GM23338 (cell line): ENCODE results near the gene RLN2. TPM values are rescaled to one million over a fixed set of nuclear protein-coding genes. Genes with fewer than 3 reads are reported as not detected.

Experiments used
- ATAC-seq: fragments of 200-7000 bp; cut with Tn5 transposase; 3 replicates; pipeline ENCODE4 v1.9.1; 2020
- DNase-seq: peaks from one replicate; pipeline ENCODE4 v3.0.0-alpha.2; 2015; ENCODE audit warnings: low spot score
- H2AFZ ChIP-seq: fragments of 200-600 bp; sonication (generic); 2 replicates; pipeline ENCODE4 v1.8.0; 2016; ENCODE audit warnings: antibody characterized with exemption, mild to moderate bottlenecking, moderate library complexity
- H3F3A ChIP-seq: fragments of 200-600 bp; sonication (generic); replicated peaks from 2 replicates; pipeline ENCODE4 v1.8.0; 2017; ENCODE audit warnings: antibody characterized with exemption, mixed run types, low read depth
- H3K27ac ChIP-seq: fragments of 200-600 bp; sonication (generic); 2 replicates; pipeline ENCODE4 v1.6.1; 2016; ENCODE audit warnings: low read depth
- H3K27me3 ChIP-seq: fragments of 200-600 bp; sonication (generic); 2 replicates; pipeline ENCODE4 v1.8.0; 2016; ENCODE audit warnings: mild to moderate bottlenecking, mixed run types, moderate library complexity; ENCODE audit not compliant: insufficient read depth
- H3K36me3 ChIP-seq: fragments of 200-600 bp; sonication (generic); 2 replicates; pipeline ENCODE4 v1.8.0; 2016; ENCODE audit warnings: mild to moderate bottlenecking; ENCODE audit not compliant: insufficient read depth
- H3K4me1 ChIP-seq: fragments of 200-600 bp; sonication (generic); 2 replicates; pipeline ENCODE4 v1.8.0; 2016; ENCODE audit warnings: mild to moderate bottlenecking, moderate library complexity; ENCODE audit not compliant: insufficient read depth
- H3K4me2 ChIP-seq: fragments of 200-600 bp; sonication (generic); 2 replicates; pipeline ENCODE4 v1.7.1; 2017; ENCODE audit warnings: mixed run types
- H3K4me3 ChIP-seq: fragments of 200-600 bp; sonication (generic); 2 replicates; pipeline ENCODE4 v1.6.1; 2016; ENCODE audit warnings: mixed run types
- H3K79me2 ChIP-seq: fragments of 200-600 bp; sonication (generic); replicated peaks from 2 replicates; pipeline ENCODE4 v1.8.0; 2017; ENCODE audit warnings: mild to moderate bottlenecking; ENCODE audit not compliant: insufficient read depth
- H3K9me2 ChIP-seq: fragments of 200-600 bp; sonication (generic); 2 replicates; pipeline ENCODE4 v1.8.0; 2017; ENCODE audit not compliant: insufficient read depth
- H4K20me1 ChIP-seq: fragments of 200-600 bp; sonication (generic); replicated peaks from 2 replicates; pipeline ENCODE4 v1.8.0; 2017; ENCODE audit warnings: mild to moderate bottlenecking; ENCODE audit not compliant: insufficient read depth
- H3K27ac Mint-ChIP-seq: 2 replicates; pipeline ENCODE4 v1.8.0; 2020; ENCODE audit warnings: inconsistent platforms, mild to moderate bottlenecking, moderate library complexity, mixed read lengths
- H3K27me3 Mint-ChIP-seq: 3 replicates; pipeline ENCODE4 v1.8.0; 2022; ENCODE audit warnings: low read depth, mild to moderate bottlenecking, moderate library complexity, mixed read lengths, inconsistent platforms; ENCODE audit not compliant: insufficient read depth, poor library complexity
- H3K36me3 Mint-ChIP-seq: 3 replicates; pipeline ENCODE4 v1.8.0; 2021; ENCODE audit warnings: low read depth, mild to moderate bottlenecking, inconsistent platforms, moderate library complexity, mixed read lengths
- H3K4me1 Mint-ChIP-seq: 3 replicates; pipeline ENCODE4 v1.8.0; 2020; ENCODE audit warnings: mild to moderate bottlenecking, inconsistent platforms, mixed read lengths
- H3K4me3 Mint-ChIP-seq: 3 replicates; pipeline ENCODE4 v1.8.0; 2021; ENCODE audit warnings: moderate library complexity, mild to moderate bottlenecking, inconsistent platforms, mixed read lengths
- H3K9me3 Mint-ChIP-seq: 3 replicates; pipeline ENCODE4 v1.8.0; 2020; ENCODE audit warnings: moderate library complexity, mild to moderate bottlenecking, inconsistent platforms, mixed read lengths
- CREB1 ChIP-seq: fragments of 250-450 bp; sonication (Bioruptor Pico); IDR thresholded peaks from 2 replicates; pipeline ENCODE4 v1.5.0; 2020; ENCODE audit warnings: low read depth, mild to moderate bottlenecking, moderate library complexity
- CTCF ChIP-seq, 2 experiments: fragments of 200-600 bp in 1 of 2; sonication (generic) in 1 of 2; conservative IDR thresholded peaks; 2 replicates each; pipeline versions ENCODE4 v1.5.1 to v1.6.1; 2016 to 2017; ENCODE audit warnings: antibody characterized with exemption in 2 of 2, low read depth in 2 of 2, mild to moderate bottlenecking in 2 of 2, moderate library complexity in 1 of 2
- EZH2 ChIP-seq: fragments of 200-600 bp; sonication (generic); IDR thresholded peaks from one replicate; pipeline ENCODE4 v1.8.0; 2017; ENCODE audit warnings: antibody characterized with exemption, mild to moderate bottlenecking, low read depth; ENCODE audit not compliant: unreplicated experiment
- EZH2phosphoT487 ChIP-seq: fragments of 200-600 bp; sonication (generic); IDR thresholded peaks from one replicate; pipeline ENCODE4 v1.8.1; 2018; ENCODE audit warnings: antibody characterized with exemption; ENCODE audit not compliant: unreplicated experiment
- JUNB ChIP-seq: IDR thresholded peaks from one replicate; pipeline ENCODE4 v1.6.1; 2016; ENCODE audit warnings: antibody characterized with exemption; ENCODE audit not compliant: unreplicated experiment
- NANOG ChIP-seq: IDR thresholded peaks from 2 replicates; pipeline ENCODE4 v1.6.1; 2016; ENCODE audit warnings: antibody characterized with exemption, borderline replicate concordance
- POLR2AphosphoS5 ChIP-seq: IDR thresholded peaks from 2 replicates; pipeline ENCODE4 v1.6.1; 2016; ENCODE audit warnings: antibody characterized with exemption, low read depth
- REST ChIP-seq: IDR thresholded peaks from one replicate; pipeline ENCODE4 v1.6.1; 2018; ENCODE audit warnings: antibody characterized with exemption; ENCODE audit not compliant: unreplicated experiment
- STAT1 ChIP-seq: IDR thresholded peaks from one replicate; pipeline ENCODE4 v1.6.1; 2016; ENCODE audit warnings: antibody characterized with exemption; ENCODE audit not compliant: unreplicated experiment
- ZNF462 ChIP-seq: fragments of 250-450 bp; sonication (Bioruptor Pico); IDR thresholded peaks from 2 replicates; pipeline ENCODE4 v1.5.0; 2020; ENCODE audit warnings: mild to moderate bottlenecking, moderate library complexity
- polyA plus RNA-seq: library from polyadenylated mRNA; unstranded; fragments of >200 nt; fragmentation: Nextera tagmentation; extraction: Ambion mirVana; gene quantifications from 2 replicates; pipeline ENCODE4 v1.2.1, GENCODE V29; 2016
- total RNA-seq: library from RNA; depleted of rRNA; stranded (reverse); fragments of >200 nt; shearing (Covaris generic); gene quantifications from 2 replicates; pipeline ENCODE4 v1.2.3, GENCODE V29; 2014

RLN2 gene
- total and polyA plus RNA-seq, 2 experiments from 2014 or later, result 4.0 to 10.6 TPM

- Mint-ChIP-seq H3K4me3 (peak overlapping the region; percentile 48; the same call in 2 of the 3 replicates), H3K27me3 (peaks cover 4% of the 10 kb centered on the region), H3K4me1 (peaks cover 18% of the 10 kb centered on the region), H3K9me3 (peaks cover 14% of the 10 kb centered on the region), H3K36me3 (peaks cover 14% of the 10 kb centered on the region; the same call in 2 of the 3 replicates), H3K27ac (no peak overlapping the region; the same call in 1 of the 2 replicates)
- Histone ChIP-seq H3K4me2 (peak overlapping the region; percentile 69), H3K79me2 (no peaks in the 10 kb centered on the region), H3F3A (no peaks in the 10 kb centered on the region), H4K20me1 (no peaks in the 10 kb centered on the region), H3K27ac (peak overlapping the region; percentile 84; the same call in 1 of the 2 replicates), H3K4me3 (peak overlapping the region; percentile 48), H2AFZ (peak overlapping the region; percentile 94), H3K27me3 (no peaks in the 10 kb centered on the region), H3K36me3 (no peaks in the 10 kb centered on the region), H3K4me1 (peaks cover 16% of the 10 kb centered on the region), H3K9me2 (no peaks in the 10 kb centered on the region)
- DNase-seq (peak; percentile 90), ATAC-seq (peak; percentile 95)
- peak; percentile 73 for TF ChIP-seq ZNF462
- no peak for TF ChIP-seq JUNB
Measured at GRCh38 chr9:5326893-5327548, 22.5 kb upstream of the RLN2 start.

- H3K27me3 ChIP-seq, result no peaks in the 10 kb centered on the region
- peaks cover 4% of the 10 kb centered on the region for H3K27me3 Mint-ChIP-seq
- H3K27ac ChIP-seq, result no peak overlapping the region
- H3K79me2 ChIP-seq, result no peaks in the 10 kb centered on the region
- H3K27ac Mint-ChIP-seq, result no peak overlapping the region
- H2AFZ ChIP-seq, result no peak overlapping the region
- H3K36me3 Mint-ChIP-seq, result peaks cover 14% of the 10 kb centered on the region; the same call in 2 of the 3 replicates
- peak overlapping the region; percentile 48; the same call in 1 of the 2 replicates for H3K4me3 ChIP-seq
- peaks cover 18% of the 10 kb centered on the region for H3K4me1 Mint-ChIP-seq
- H3K4me1 ChIP-seq, result peaks cover 16% of the 10 kb centered on the region
- DNase-seq (peak; percentile 22), ATAC-seq (peak; percentile 47)
- H3K36me3 ChIP-seq, result no peaks in the 10 kb centered on the region
- no peaks in the 10 kb centered on the region for H3K9me2 ChIP-seq
- no peak overlapping the region for H3K4me2 ChIP-seq
- H3F3A ChIP-seq, result no peaks in the 10 kb centered on the region
- peaks cover 9% of the 10 kb centered on the region for H3K9me3 Mint-ChIP-seq
- no peak overlapping the region for H3K4me3 Mint-ChIP-seq
- H4K20me1 ChIP-seq, result no peaks in the 10 kb centered on the region
- TF ChIP-seq STAT1 (no peak), REST (no peak), POLR2AphosphoS5 (no peak), CTCF (conservative IDR thresholded peaks at IDR 0.05; ENCODE audit: low read depth in 2 of 2) (no peak), EZH2phosphoT487 (no peak), NANOG (no peak), EZH2 (no peak), CREB1 (CRISPR knock-in tag) (no peak)
Measured at GRCh38 chr9:5326187-5326586, 21.7 kb upstream of the RLN2 start.
